Measurements from ENCODE around the gene ABCC11.
A peak's percentile ranks its signal among the peaks of the same experiment; 100 is the strongest.
"Not testable (repeated sequence)": the region's sequence is repeated elsewhere in the genome, so short reads cannot be mapped to it uniquely, and the experiment has no call there.

Gene ABCC11

DNA sequence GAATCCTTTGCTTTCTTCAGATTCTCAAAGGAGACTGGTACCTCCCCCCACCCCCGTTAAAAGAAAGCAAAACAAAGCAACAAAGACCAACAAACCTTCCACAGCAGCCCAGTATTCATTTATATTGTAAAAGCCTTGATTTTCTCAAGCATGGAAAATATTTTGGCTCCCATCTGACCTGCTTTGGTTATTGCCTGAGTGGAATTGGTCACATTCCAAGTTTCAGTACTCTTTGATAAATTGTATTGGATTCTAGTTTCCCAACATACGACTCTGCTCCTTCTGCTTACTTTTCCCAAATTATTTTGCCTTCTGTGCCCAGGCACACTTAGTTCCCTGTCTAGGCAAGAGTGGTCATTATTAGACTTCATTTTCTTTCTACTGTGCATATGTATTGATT lies 1.3 kb downstream of the ABCC11 start:
- peak; percentile 31 for DNase-seq (ENCODE audit: low read depth)

DNA sequence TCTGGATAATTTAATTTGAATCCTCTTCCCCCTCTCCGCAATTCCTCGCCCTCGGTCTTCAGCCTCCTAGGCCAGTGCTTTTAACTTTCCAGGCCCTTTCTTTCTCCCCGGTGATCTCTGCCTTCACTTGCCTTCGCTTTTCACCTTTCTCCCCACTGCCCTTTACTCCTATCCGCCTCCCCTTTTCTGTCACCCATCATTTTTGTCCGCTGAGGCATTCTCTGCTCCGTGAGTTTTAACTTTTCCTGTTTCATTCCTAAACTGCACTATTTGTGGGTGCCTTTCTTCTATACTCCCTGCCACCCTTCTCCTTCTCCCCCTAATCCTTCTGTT lies 2.5 kb downstream of the ABCC11 start:
- no peak for DNase-seq (ENCODE audit: low read depth)

DNA sequence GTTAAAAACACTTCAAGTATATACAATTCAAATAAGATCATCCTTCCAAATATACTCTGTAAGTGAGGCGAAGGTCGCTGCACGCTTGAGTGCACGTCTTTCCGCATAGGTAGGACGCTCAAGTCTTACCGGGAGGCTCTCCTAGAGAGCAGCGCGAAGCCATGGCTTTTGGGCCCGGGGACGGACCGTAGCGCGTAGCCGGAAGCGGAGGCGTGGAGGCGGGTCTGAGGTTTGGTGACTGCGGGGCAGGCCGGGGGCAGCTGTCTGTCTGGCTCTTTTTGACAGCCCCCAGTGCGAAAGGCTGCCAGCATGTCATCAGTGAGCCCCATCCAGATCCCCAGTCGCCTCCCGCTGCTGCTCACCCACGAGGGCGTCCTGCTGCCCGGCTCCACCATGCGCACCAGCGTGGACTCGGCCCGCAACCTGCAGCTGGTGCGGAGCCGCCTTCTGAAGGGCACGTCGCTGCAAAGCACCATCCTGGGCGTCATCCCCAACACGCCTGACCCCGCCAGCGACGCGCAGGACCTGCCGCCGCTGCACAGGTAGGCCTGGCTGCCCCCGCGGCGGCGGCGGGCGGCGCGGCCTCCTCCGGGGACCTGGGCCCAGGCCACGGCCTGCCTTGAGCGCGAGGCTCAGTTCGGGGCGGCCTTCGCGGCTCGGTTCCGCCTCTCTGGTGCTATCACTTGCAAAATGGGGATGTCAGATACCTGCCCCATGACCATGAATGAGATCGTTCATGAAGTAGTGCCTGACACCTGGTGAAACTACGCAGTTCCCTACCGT lies 3.1 kb downstream of the ABCC11 start, which contains the start of gene LONP2:
TSS of gene LONP2 (plus strand) at position 221 of the 783 bp plus-strand sequence. CDS start at position 310, 89 bp downstream.
- DNase-seq (ENCODE audit: low read depth), result peak; percentile 91

DNA sequence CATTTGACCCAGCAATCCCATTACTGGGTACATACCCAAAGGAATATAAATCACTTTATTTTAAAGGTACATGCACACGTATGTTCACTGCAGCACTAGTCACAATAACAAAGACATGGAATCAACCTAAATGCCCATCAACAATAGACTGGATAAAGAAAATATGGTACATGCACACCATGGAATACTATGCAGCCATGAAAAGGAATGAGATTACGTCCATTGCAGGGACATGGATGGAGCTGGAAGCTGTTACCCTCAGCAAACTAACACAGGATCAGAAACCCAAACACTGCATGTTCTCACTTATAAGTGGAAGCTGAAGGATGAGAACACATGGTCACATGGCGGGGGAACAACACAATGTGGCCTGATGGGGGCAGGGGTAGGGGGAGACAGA lies 7.2 kb downstream of the ABCC11 start:
- DNase-seq (ENCODE audit: low read depth), result not testable (repeated sequence)

DNA sequence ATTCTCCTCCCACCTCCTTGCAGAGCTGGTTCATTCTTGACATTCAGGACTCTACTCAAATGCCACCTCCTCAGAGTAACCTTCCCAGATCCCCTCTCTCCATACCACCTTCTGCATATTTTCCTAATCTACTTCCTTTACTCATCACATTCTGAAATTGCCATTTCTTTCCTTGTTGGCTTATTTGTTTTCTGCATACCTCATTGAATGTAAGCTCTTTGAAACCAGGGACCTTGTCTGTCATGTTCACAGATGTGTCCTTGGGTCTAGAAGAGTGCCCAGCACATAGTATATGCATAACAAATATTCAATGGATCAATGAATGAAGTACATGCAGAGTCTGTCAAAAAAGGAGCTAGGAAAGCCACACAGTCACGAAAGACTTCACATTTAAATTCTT lies 11.1 kb downstream of the ABCC11 start:
- no peak for DNase-seq (ENCODE audit: low read depth)

DNA sequence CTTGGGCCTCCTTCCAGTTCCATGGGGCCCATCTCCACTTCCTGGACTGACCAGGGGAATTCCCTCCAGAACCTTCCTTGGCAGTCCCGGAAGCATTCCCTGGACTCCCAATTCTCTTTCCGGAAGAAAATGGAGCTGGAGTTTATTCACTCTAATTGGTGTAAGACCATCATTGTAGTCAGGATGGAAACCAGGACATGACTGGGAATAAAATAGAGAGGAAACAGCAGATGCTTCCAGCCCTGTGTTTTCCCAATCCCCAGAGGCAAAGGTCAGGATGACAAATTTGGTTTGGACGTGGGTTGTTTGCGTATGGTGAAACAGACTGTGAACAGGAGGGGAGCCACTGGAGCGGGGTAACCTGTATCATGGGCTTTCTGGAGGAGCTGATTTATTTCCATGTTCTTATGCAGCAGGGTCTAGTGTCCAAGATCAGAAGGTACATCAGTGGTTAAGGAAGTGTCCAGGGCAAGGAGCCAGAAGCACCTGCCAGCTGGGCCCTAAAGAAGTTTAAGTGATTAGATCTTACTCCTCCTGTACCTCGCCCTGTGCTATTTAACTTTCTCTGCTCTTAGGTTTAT lies 11.7 kb downstream of the ABCC11 start:
- no peak for DNase-seq (ENCODE audit: low read depth)

DNA sequence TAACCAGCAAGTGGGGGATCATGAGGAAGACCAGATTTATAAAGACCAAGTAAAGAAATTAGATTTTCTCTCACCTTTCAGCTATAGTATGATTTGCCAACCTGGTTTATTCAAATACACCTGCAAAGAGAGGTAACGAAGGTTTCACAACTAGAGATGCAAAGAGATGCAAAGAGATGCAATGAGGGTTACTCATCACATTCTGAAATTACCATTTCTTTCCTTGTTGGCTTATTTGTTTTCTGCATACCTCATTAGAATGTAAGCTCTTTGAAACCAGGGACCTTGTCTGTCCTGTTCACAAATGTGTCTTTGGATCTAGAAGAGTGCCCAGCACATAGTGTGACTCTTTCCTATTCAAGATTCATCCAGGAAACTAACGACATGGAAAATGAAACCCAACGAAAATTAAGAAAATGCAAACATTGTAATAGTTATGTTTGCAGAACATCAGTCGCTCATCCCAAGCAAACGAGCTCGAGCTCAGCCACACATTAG lies 12.2 kb downstream of the ABCC11 start:
- no peak for DNase-seq (ENCODE audit: low read depth)

DNA sequence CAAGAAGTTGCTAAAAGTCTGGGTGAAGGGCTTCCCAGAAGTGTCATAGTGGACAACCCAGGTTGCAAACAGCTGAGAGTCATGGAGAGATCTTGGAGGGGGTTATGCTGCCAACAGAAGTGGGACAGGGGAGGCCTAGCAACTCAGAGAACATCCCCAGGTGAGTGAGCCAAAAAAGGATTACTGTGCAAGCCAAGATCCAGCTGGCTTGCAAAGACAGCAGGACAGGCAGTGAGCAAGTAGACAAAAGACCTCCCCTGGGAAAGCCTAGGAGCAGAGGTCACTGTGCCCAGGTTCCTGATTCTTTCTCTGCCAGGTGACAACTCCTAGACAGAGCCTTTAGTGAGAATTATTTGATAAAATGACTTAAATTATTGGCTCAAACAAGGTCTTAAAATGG lies 12.7 kb downstream of the ABCC11 start:
- no peak for DNase-seq (ENCODE audit: low read depth)

DNA sequence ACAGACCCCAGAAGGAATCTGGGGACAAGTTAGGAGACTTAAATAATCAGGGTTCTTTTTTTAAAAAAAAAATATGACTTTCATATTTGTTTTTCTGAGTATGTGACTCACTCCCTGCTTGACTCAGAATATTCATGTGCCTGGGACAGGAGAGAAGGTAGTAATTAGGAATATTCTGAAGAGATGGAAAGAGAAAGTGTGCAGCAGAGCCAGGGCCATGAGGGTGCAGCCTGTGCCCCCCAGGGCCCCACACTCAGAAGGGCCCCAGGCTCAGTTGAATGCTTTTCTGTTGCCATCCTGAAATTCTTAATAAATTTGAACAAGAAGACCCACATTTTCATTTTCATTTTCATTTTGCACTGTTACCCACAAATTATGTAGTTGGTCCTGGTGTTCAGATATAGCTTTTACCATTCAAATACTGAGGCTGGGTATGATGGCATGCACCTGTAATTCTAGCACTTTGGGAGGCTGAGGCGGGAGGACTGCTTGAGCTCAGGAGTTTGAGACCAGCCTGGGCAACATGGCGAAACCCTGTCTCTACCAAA lies 14.8 kb downstream of the ABCC11 start:
- peak; percentile 26 for DNase-seq (ENCODE audit: low read depth)

DNA sequence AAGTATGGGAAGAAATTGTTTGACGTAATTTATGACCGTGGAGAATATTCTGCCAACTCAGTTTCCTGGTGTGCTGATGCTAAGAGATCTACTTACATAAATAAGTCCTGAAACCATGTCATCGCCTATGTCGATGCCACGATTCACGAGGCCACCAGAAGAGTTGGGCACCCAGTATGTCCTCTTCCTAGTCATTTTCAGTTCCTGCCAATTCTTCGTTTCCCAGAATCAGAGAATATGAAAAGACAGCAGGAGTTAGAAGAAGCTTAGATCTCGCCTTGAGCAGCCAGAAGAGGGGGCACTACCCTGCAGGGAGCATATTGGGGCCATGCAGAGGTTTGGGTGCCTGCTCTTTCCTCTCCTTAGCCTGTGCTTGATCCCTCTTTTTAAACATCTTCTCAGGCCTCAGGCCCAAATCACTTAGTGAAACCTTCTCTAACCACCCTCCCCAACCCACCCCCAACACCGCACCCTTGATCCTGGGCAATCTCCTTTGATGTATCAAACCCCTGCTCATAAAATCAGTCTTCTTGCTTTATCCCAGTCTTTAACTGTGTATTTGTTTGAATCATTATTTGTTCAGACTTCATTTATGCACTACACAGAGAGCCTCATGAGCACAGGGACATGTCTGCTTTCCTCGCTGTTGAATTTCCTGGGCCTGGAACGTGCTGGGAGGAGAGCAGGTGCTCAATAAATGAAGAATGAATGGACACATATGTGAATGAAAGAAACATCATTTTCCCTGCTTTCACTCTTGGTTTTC lies 15.4 kb downstream of the ABCC11 start:
- peak; percentile 65 for DNase-seq (ENCODE audit: low read depth)

DNA sequence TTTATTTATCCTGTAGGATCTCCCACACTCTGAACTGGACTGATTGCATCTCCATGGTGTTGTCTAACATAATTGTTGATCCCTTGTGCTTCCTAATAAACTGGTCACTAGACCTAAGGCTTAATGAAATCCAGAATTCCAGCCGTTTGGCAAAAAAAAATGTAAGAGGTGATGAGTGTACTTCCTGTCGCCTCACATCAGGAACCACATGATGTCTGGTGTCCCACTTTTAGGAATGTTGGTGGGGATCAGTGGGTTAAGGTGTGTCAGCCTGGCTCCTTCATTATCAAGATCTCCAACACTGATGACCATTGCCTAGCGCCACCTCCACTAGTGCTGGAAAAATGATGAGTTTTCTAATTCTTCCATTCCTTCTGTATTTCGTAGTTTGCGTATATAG lies 21.9 kb downstream of the ABCC11 start:
- DNase-seq (ENCODE audit: low read depth), result no peak

DNA sequence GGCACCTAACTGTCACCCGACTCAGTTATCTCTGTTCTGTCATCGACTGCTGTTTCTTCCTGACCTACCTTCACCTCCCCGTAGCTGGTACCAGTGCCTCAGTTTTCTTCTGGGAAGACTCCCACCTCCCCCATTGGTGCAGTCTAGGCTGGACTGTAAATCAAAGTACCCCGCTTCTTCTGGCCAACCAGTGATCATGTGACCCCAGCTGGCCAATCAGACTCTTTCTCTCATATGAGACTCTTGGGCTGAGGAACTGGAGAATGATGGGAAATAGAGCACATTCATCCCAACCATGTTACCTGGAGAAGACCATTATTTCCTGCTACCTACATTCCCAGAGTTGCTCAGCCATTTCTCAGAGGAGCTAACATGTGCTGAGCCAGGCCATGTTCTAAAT lies 23.8 kb downstream of the ABCC11 start:
- no peak for DNase-seq (ENCODE audit: low read depth)

DNA sequence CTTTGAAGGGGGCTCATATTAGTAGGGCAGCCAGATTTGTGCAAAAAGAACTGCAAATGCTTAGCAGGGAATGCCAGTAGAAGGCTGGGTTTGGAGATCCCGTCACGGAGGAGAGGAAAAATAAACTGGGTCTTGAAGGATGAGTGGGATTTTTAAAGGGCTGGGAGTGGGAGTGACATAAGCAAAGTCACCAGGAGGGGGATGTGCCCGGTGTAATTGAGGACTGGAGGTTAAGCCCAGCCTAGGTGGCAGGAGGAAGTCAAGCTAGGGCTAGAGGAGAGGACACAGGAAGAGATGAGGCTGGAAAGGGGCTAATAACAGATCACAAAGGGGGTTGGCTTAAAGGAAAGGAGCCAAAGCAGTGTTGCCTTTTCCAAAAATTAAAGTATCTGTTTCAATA lies 26.4 kb downstream of the ABCC11 start:
- no peak for DNase-seq (ENCODE audit: low read depth)

DNA sequence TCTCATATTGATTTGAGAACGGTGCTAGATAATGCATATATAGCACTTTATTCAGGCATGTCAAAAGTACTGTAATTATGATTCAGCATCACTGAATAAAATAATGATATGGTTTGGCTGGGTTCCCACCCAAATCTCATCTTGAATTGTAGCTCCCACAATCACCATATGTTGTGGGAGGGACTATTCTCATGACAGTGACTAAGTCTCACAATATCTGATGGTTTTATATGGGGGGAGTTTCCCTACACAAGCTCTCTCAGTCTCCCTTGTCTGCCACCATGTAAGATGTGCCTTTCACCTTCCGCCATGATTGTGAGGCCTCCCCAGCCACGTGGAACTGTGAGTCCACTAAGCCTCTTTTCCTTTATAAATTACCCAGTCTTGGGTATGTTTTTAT lies 28.9 kb downstream of the ABCC11 start:
- no peak for DNase-seq (ENCODE audit: low read depth)

DNA sequence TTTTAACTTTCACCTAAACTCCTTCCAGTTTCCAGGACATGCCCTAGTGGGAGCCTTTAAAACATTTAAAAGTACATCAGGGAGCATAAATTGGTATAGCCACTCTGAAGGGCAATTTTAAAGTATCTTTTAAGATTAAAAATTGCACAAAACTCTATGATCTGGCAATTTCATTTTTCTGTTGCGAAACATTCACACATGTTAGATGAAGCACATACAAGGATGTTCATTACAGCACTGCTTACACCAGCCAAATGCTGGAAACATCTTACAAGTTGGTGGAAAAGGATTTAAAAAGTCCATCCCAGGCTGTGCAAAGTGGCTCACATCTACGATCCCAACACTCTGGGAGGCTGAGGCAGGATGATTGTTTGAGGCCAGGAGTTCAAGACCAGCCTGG lies 29.6 kb downstream of the ABCC11 start:
- DNase-seq (ENCODE audit: low read depth), result no peak

DNA sequence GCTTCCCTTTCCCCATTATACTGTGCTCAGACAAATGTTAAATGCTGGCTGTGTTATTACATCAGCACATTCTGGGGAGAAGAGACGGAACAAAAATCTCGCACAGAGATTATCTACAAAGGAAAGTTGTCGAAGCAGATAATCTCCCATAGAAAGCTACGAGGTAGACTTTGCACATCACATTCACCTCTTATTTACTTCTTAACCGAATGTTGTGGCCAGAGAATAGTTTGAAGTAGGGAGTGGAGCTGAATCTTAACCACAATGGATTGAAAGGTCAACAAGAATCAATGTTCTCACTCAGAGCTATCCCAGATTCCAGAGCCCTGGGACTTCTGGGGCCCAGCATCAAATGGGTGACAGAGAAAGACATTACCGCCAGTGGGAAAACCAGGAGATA lies 31.6 kb downstream of the ABCC11 start:
- no peak for DNase-seq (ENCODE audit: low read depth)

DNA sequence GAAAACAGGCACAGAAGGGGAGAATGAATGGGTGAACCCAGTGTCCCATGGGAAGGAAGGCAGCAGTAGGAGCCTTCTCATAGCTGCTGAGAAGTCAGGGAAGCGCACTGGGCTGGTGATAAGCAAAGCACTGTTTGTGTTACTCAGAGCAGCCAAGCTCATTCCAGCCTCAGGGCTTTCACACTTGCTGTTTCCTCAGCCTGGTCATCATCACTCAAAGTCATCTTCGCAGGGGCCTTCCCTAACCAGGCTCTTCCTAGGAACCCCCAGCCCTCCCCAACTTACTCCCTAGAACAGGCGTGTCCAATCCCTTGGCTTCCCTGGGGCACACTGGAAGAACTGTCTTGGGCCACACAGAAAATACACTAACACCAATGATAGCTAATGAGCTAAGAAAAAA lies 35.3 kb downstream of the ABCC11 start:
- DNase-seq (ENCODE audit: low read depth), result no peak

DNA sequence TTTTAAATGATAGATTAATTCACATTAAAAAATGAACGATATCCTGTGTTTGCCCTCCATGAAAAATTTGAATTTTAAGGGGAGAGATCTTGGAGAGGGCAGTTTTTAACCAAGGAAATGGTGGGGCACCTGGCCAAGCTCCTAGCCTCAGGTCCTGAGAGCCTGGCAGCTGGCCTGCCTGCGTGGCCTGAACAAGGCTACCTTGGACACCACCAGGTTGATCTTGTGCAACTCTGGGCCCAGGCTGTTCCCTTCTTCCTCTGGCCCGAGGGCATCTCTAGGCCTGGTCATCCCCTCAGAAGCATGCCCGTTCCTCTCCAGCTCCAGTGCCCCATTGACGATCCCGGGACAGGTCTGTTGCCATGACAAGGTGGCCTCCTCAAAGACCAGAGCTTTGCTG lies 36.6 kb downstream of the ABCC11 start:
- DNase-seq (ENCODE audit: low read depth), result no peak

DNA sequence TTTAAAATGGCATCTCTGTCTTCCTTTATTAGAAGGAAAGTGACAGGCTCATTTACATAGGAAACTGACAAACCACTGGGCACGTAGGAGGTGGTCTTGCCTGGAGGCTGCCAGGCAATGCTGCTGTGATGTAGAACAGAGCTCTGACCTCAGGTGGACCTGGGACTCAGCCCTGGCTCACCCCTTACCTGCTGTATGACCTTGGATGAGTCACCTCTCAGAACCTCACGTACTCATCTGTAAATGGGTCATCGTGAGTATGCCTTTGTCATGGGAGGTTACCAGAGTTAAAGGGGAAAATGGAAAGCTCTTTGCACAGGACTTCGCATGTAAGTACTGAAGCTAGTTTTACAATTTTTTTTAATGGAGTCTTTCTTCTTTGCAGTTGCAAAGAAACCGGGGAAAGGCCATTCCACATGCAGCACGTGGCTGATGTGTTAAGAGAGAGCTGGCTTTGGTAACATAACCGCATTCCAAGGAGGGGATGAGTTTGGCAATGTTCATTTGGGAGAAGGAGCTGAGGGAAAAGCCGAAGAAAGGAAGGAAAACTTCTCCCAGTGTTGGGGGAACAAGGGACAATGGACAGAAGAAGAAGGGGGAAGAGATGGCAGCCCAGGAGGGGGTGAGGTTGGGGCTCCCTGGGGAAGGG lies 40.6 kb downstream of the ABCC11 start:
- no peak for DNase-seq (ENCODE audit: low read depth)

DNA sequence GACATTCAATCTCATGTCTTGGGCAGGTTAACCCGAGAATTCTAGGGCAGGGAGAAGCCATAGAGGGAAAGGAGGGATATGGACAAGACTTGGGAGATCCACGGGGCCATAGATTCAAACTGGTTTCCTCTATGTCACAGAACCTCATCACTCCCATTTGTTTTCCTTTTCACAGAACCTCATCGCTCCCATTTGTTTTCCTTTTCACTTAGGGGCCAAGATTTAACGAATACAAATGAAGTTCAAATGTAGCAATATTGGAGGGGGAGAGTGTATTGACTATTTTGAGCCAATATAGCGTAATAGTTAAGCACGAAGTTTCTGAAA lies 42.6 kb downstream of the ABCC11 start:
- DNase-seq (ENCODE audit: low read depth), result no peak

DNA sequence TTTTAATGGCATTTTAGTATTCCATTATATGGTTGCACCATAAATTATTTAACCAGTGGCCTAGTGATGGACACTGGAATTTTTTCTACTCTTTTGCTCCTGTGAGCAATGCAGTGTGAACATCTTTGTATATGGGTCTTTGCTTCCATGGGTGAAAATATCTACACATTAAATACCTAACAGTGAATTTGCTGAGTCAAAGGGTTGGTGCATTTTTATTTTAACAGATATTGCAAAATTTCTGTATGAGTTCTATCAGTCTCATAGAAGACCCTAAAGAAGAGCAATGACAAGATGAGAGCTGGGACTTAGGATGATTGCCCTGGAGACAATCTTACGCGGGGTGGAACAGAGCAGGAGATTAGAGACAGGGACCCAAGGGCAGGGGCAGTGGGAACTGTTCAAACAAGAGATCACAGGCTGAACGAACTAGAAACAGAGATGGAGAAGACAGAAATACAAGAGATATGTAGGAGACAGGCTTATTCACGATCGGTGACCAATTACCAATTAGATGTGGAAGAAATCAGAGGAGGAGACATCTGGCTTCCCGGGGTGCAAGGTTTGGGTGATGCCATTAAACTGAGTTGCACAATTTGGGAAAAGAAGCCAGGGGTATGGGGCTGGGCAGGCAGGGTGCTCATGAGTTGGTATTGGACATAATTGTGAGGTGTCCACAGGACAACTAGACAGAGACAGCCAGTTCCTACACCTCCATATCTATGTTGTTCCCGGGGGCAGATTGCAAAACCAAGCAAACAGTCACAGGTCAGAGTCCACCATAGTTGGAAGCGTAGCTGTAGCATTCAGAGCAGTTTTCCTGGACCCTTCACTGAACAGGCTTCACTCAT lies 43.1 kb downstream of the ABCC11 start:
- DNase-seq (ENCODE audit: low read depth), result no peak
